Measurements from ENCODE around the gene HS3ST4.

The HS3ST4 gene

GRCh38 chr16:25828510-25828909 is 136.8 kb downstream of the HS3ST4 start:
- H3K9me3 Mint-ChIP-seq, result no peaks in the 10 kb centered on the region
- no peak overlapping the region for H3K27ac Mint-ChIP-seq
- DNase-seq, result no peak
- no peak for ATAC-seq
- H3K27me3 Mint-ChIP-seq, result peaks cover 4% of the 10 kb centered on the region
- no peaks in the 10 kb centered on the region for H3K36me3 Mint-ChIP-seq (ENCODE audit: low read depth)
- no peaks in the 10 kb centered on the region for H3K4me1 Mint-ChIP-seq
- H3K4me3 Mint-ChIP-seq, result no peak overlapping the region

GRCh38 chr16:25832291-25832690 is 140.5 kb downstream of the HS3ST4 start:
- Mint-ChIP-seq H3K36me3 (ENCODE audit: low read depth) (no peaks in the 10 kb centered on the region), H3K4me3 (no peak overlapping the region), H3K4me1 (no peaks in the 10 kb centered on the region), H3K27ac (no peak overlapping the region), H3K9me3 (no peaks in the 10 kb centered on the region), H3K27me3 (peaks cover 8% of the 10 kb centered on the region)
- ATAC-seq (no peak), DNase-seq (no peak)

- Mint-ChIP-seq H3K9me3 (no peaks in the 10 kb centered on the region), H3K36me3 (ENCODE audit: low read depth) (no peaks in the 10 kb centered on the region), H3K4me1 (no peaks in the 10 kb centered on the region), H3K4me3 (no peak overlapping the region), H3K27ac (no peak overlapping the region), H3K27me3 (peaks cover 12% of the 10 kb centered on the region)
- ATAC-seq (no peak), DNase-seq (no peak)
Observed at GRCh38 chr16:25834101-25834500, 142.3 kb downstream of the HS3ST4 start.

- Mint-ChIP-seq H3K27me3 (peaks cover 11% of the 10 kb centered on the region), H3K36me3 (ENCODE audit: low read depth) (no peaks in the 10 kb centered on the region), H3K4me1 (no peaks in the 10 kb centered on the region), H3K9me3 (no peaks in the 10 kb centered on the region), H3K27ac (no peak overlapping the region), H3K4me3 (no peak overlapping the region)
- ATAC-seq (no peak), DNase-seq (no peak)
Observed at GRCh38 chr16:25835126-25835525, 143.4 kb downstream of the HS3ST4 start.

- Mint-ChIP-seq H3K36me3 (ENCODE audit: low read depth) (no peaks in the 10 kb centered on the region), H3K27ac (no peak overlapping the region), H3K9me3 (no peaks in the 10 kb centered on the region), H3K4me3 (no peak overlapping the region), H3K27me3 (peaks cover 12% of the 10 kb centered on the region), H3K4me1 (no peaks in the 10 kb centered on the region)
- no peak for DNase-seq
- ATAC-seq, result no peak
Observed at GRCh38 chr16:25838724-25839186, 147.0 kb downstream of the HS3ST4 start.

- Mint-ChIP-seq H3K27ac (no peak overlapping the region), H3K27me3 (peaks cover 20% of the 10 kb centered on the region), H3K4me3 (no peak overlapping the region), H3K36me3 (ENCODE audit: low read depth) (no peaks in the 10 kb centered on the region), H3K4me1 (no peaks in the 10 kb centered on the region), H3K9me3 (peaks cover 8% of the 10 kb centered on the region)
- ATAC-seq (no peak), DNase-seq (no peak)
Observed at GRCh38 chr16:25841761-25842160, 150.0 kb downstream of the HS3ST4 start.

GRCh38 chr16:25845901-25846300 is 154.1 kb downstream of the HS3ST4 start:
- Mint-ChIP-seq H3K36me3 (ENCODE audit: low read depth) (no peaks in the 10 kb centered on the region), H3K27ac (no peak overlapping the region), H3K4me3 (no peak overlapping the region), H3K4me1 (no peaks in the 10 kb centered on the region), H3K27me3 (peaks cover 14% of the 10 kb centered on the region), H3K9me3 (peaks cover 8% of the 10 kb centered on the region)
- ATAC-seq (no peak), DNase-seq (no peak)

- Mint-ChIP-seq H3K27ac (no peak overlapping the region), H3K9me3 (no peaks in the 10 kb centered on the region), H3K4me3 (no peak overlapping the region), H3K36me3 (ENCODE audit: low read depth) (no peaks in the 10 kb centered on the region), H3K27me3 (peaks cover 24% of the 10 kb centered on the region), H3K4me1 (no peaks in the 10 kb centered on the region)
- DNase-seq (no peak), ATAC-seq (no peak)
Observed at GRCh38 chr16:25854141-25854540, 162.4 kb downstream of the HS3ST4 start.

- no peak overlapping the region for H3K27ac Mint-ChIP-seq
- no peak for DNase-seq
- ATAC-seq, result no peak
- H3K4me1 Mint-ChIP-seq, result no peaks in the 10 kb centered on the region
- H3K27me3 Mint-ChIP-seq, result peaks cover 26% of the 10 kb centered on the region
- H3K4me3 Mint-ChIP-seq, result no peak overlapping the region
- H3K9me3 Mint-ChIP-seq, result no peaks in the 10 kb centered on the region
- H3K36me3 Mint-ChIP-seq (ENCODE audit: low read depth), result no peaks in the 10 kb centered on the region
Observed at GRCh38 chr16:25855063-25855462, 163.3 kb downstream of the HS3ST4 start.

- Mint-ChIP-seq H3K9me3 (no peaks in the 10 kb centered on the region), H3K4me1 (no peaks in the 10 kb centered on the region), H3K27me3 (peaks cover 31% of the 10 kb centered on the region), H3K4me3 (no peak overlapping the region), H3K36me3 (ENCODE audit: low read depth) (no peaks in the 10 kb centered on the region), H3K27ac (no peak overlapping the region)
- no peak for ATAC-seq
- DNase-seq, result no peak
Observed at GRCh38 chr16:25855818-25856217, 164.1 kb downstream of the HS3ST4 start.

GRCh38 chr16:25859645-25860044 is 167.9 kb downstream of the HS3ST4 start:
- Mint-ChIP-seq H3K9me3 (no peaks in the 10 kb centered on the region), H3K36me3 (ENCODE audit: low read depth) (no peaks in the 10 kb centered on the region), H3K27ac (no peak overlapping the region), H3K27me3 (peaks cover 19% of the 10 kb centered on the region), H3K4me1 (no peaks in the 10 kb centered on the region), H3K4me3 (no peak overlapping the region)
- ATAC-seq, result no peak
- DNase-seq, result no peak

- DNase-seq, result no peak
- H3K4me1 Mint-ChIP-seq, result no peaks in the 10 kb centered on the region
- peaks cover 4% of the 10 kb centered on the region for H3K27me3 Mint-ChIP-seq
- H3K9me3 Mint-ChIP-seq, result no peaks in the 10 kb centered on the region
- H3K4me3 Mint-ChIP-seq, result no peak overlapping the region
- no peaks in the 10 kb centered on the region for H3K36me3 Mint-ChIP-seq (ENCODE audit: low read depth)
- ATAC-seq, result no peak
- no peak overlapping the region for H3K27ac Mint-ChIP-seq
Observed at GRCh38 chr16:25867041-25867440, 175.3 kb downstream of the HS3ST4 start.

GRCh38 chr16:25868106-25868505 is 176.3 kb downstream of the HS3ST4 start:
- peaks cover 2% of the 10 kb centered on the region for H3K9me3 Mint-ChIP-seq
- H3K4me1 Mint-ChIP-seq, result no peaks in the 10 kb centered on the region
- H3K36me3 Mint-ChIP-seq (ENCODE audit: low read depth), result no peaks in the 10 kb centered on the region
- H3K4me3 Mint-ChIP-seq, result no peak overlapping the region
- no peak overlapping the region for H3K27ac Mint-ChIP-seq
- peaks cover 4% of the 10 kb centered on the region for H3K27me3 Mint-ChIP-seq
- DNase-seq (no peak), ATAC-seq (no peak)

GRCh38 chr16:25868706-25869370 is 177.1 kb downstream of the HS3ST4 start:
- H3K4me3 Mint-ChIP-seq, result no peak overlapping the region
- peaks cover 9% of the 10 kb centered on the region for H3K9me3 Mint-ChIP-seq

GRCh38 chr16:25872369-25873070 is 180.8 kb downstream of the HS3ST4 start:
- H3K4me1 Mint-ChIP-seq, result no peaks in the 10 kb centered on the region
- no peaks in the 10 kb centered on the region for H3K36me3 Mint-ChIP-seq (ENCODE audit: low read depth)
- no peak overlapping the region for H3K27ac Mint-ChIP-seq
- no peak for ATAC-seq
- H3K9me3 Mint-ChIP-seq, result peaks cover 9% of the 10 kb centered on the region
- H3K27me3 Mint-ChIP-seq, result peaks cover 7% of the 10 kb centered on the region
- no peak for DNase-seq
- no peak overlapping the region for H3K4me3 Mint-ChIP-seq

More at GRCh38 chr16:25868706-25869370, 177.1 kb downstream of the HS3ST4 start:
- Mint-ChIP-seq H3K4me1 (no peaks in the 10 kb centered on the region), H3K27me3 (peaks cover 8% of the 10 kb centered on the region), H3K27ac (no peak overlapping the region), H3K36me3 (ENCODE audit: low read depth) (no peaks in the 10 kb centered on the region)
- ATAC-seq, result no peak
- no peak for DNase-seq
